Measurements from ENCODE around the gene UBXN1.
A peak's percentile ranks its signal among the peaks of the same experiment; 100 is the strongest.

The UBXN1 gene

DNA sequence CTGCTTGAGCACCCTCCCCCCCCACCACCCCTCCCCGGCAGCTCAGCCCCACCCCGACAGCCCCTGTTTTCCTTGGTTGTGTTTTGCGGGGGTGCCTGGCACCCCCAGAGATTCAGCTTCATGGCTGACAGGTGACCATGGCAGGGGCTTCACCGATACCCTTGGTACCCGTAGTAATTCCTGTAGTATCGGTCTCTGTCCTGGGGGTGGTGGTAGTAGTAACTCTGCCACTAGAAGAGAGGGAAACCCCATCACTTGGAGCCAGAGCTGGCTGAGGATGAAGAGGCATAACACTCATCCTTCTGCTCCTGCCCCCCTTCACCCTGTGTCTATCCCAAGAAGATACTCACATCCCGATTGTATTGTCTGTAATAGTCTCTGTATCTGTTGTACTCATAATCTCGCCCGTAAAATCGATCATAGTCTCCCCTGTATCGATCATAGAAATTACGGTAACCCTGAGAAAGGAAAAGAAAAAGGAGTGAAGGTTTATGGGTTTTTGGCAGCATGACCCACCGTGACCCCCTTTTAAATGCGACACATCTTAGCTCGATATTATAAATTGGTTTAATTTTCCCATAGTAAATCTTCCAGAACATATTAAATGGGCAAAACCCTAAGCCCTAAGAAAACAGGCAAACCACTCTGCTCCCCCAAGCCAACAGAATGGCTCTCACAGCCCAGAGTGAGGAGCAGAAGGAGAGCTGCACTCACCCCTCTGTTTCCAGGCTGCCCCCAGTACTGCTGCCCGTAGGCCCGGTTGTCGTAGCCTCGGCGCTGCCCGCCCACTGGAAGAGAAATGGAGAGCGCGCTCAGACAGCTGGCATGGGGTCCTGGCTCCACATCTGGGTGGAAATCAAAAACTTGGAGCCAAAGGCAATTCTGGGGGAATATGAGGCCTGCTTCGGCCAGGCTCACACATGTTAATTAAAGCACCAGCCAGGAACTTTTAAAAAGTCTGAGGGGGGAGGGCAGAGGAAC lies 36.6 kb upstream of the UBXN1 start:
- peaks cover 50% of the 10 kb centered on the region for H3K4me1 Mint-ChIP-seq (ENCODE audit: low read depth)
- no peaks in the 10 kb centered on the region for H3K27me3 Mint-ChIP-seq (ENCODE audit: low read depth)
- peaks cover 83% of the 10 kb centered on the region for H3K36me3 Mint-ChIP-seq (ENCODE audit: low read depth)
- H3K27ac Mint-ChIP-seq = peak overlapping the region; percentile 63
- no peaks in the 10 kb centered on the region for H3K9me3 Mint-ChIP-seq
- DNase-seq (ENCODE audit: low spot score) = no peak
- H3K4me3 Mint-ChIP-seq = peak overlapping the region; percentile 17

- H3K27me3 Mint-ChIP-seq (ENCODE audit: low read depth) = no peaks in the 10 kb centered on the region
- DNase-seq (ENCODE audit: low spot score) = no peak
- H3K9me3 Mint-ChIP-seq = no peaks in the 10 kb centered on the region
- peaks cover 57% of the 10 kb centered on the region for H3K4me1 Mint-ChIP-seq (ENCODE audit: low read depth)
- peak overlapping the region; percentile 74 for H3K4me3 Mint-ChIP-seq
- peaks cover 74% of the 10 kb centered on the region for H3K36me3 Mint-ChIP-seq (ENCODE audit: low read depth)
- H3K27ac Mint-ChIP-seq = peak overlapping the region; percentile 93
These were observed 34.5 kb upstream of the UBXN1 start for GRCh38 chr11:62713343-62713742.

- H3K4me3 Mint-ChIP-seq = peak overlapping the region; percentile 74
These were observed 34.0 kb upstream of the UBXN1 start for GRCh38 chr11:62712861-62713260.

DNA sequence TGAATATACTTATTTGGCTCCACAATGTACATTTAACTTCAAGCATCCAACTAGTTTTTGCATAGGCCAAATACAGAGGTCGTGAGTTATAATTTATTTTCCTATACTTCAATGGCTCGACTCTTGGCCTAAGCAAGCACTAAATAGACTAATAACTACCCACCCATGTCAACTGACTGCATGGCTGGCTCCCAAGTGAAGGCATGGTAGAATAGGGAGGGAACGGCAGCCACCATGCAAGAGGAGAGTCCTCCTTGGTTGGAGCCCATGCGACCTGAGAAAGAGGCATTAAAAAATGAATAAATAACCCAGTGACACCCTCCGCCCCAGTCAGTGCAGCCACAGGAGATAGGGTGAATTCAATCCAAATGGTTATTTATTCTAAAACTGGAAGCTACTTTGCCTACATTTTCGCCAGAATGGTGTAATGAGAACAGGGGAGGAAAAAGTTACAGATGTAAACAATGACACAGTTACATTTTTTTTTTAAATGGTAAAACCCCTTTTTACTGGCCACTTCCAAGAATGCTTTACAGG lies 33.5 kb upstream of the UBXN1 start:
- H3K27ac Mint-ChIP-seq = peak overlapping the region; percentile 93
- H3K4me3 Mint-ChIP-seq = peak overlapping the region; percentile 74

More at GRCh38 chr11:62712861-62713260, 34.0 kb upstream of the UBXN1 start:
- peak overlapping the region; percentile 93 for H3K27ac Mint-ChIP-seq
- H3K36me3 Mint-ChIP-seq (ENCODE audit: low read depth) = peaks cover 69% of the 10 kb centered on the region
- no peaks in the 10 kb centered on the region for H3K9me3 Mint-ChIP-seq
- H3K4me1 Mint-ChIP-seq (ENCODE audit: low read depth) = peaks cover 55% of the 10 kb centered on the region
- H3K27me3 Mint-ChIP-seq (ENCODE audit: low read depth) = no peaks in the 10 kb centered on the region
- DNase-seq (ENCODE audit: low spot score) = no peak

GRCh38 chr11:62710001-62710345 lies 31.1 kb upstream of the UBXN1 start:
- no peaks in the 10 kb centered on the region for H3K9me3 Mint-ChIP-seq
- H3K27ac Mint-ChIP-seq = peak overlapping the region; percentile 96
- DNase-seq (ENCODE audit: low spot score) = peak; percentile 25
- H3K27me3 Mint-ChIP-seq (ENCODE audit: low read depth) = no peaks in the 10 kb centered on the region
- peaks cover 45% of the 10 kb centered on the region for H3K36me3 Mint-ChIP-seq (ENCODE audit: low read depth)
- peak overlapping the region; percentile 95 for H3K4me3 Mint-ChIP-seq
- peaks cover 65% of the 10 kb centered on the region for H3K4me1 Mint-ChIP-seq (ENCODE audit: low read depth)

More for the DNA sequence above, 33.5 kb upstream of the UBXN1 start:
- Mint-ChIP-seq H3K4me1 (ENCODE audit: low read depth) (peaks cover 57% of the 10 kb centered on the region), H3K27me3 (ENCODE audit: low read depth) (no peaks in the 10 kb centered on the region), H3K9me3 (no peaks in the 10 kb centered on the region), H3K36me3 (ENCODE audit: low read depth) (peaks cover 64% of the 10 kb centered on the region)
- DNase-seq (ENCODE audit: low spot score) = no peak

DNA sequence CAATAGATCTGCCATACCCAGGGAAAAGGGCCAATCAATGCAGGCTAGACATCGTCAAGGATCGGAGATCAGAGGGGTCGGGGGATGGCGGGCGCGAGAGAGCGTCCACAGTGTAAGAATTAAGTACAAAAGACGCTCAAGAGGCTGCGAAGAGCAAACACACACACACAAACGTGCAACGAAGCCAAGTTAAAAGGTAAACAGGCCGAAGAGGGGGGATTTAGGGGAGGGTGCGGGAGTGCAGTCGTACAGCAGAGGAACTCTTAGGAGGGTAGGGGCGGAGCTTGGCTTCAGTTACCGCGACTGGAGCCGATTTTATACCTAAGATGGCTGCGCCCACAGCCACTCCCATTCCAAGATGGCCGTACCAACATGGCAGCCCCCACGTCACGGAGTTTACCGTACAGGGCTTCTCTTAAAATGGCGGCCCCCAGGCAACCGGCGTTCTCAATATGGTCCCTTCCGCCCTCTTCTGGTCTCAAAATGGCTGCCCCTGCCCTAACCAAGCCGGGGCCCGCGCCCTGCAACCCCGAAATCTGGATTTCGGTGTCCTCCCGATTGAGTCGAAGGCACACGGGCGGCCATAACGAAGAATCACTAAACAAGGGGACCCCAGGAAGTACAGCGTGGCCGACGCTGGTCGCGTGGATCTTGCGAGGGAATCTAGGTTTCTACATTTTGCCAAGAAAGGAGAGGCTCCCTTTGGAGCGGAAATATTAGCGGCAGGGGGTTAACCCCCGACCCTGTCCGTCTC lies 30.6 kb upstream of the UBXN1 start:
- H3K27ac Mint-ChIP-seq = peak overlapping the region; percentile 96
- H3K27me3 Mint-ChIP-seq (ENCODE audit: low read depth) = no peaks in the 10 kb centered on the region
- peaks cover 60% of the 10 kb centered on the region for H3K4me1 Mint-ChIP-seq (ENCODE audit: low read depth)
- H3K4me3 Mint-ChIP-seq = peak overlapping the region; percentile 95
- H3K9me3 Mint-ChIP-seq = no peaks in the 10 kb centered on the region
- DNase-seq (ENCODE audit: low spot score) = peak; percentile 95
- H3K36me3 Mint-ChIP-seq (ENCODE audit: low read depth) = peaks cover 43% of the 10 kb centered on the region

DNA sequence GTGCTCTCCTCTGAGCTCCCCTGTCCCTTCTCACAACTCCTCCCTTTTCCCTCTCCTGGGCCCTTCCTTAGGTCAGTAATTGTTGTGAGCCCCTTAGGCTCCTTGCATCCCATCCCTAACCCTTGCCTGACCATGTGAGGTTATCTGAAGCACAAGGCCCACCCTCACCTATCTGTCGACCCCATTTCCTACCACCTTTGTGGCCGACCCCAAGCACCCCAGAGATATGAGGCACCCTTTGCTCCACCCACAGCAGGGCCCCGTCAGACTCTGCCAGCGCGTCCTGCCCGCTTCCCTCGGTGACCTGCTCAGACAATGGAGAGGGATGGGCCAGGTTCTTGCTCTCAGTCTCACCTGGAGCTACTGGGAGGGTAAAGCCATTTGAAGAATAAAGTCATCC lies 29.9 kb upstream of the UBXN1 start:
- no peaks in the 10 kb centered on the region for H3K27me3 Mint-ChIP-seq (ENCODE audit: low read depth)
- peaks cover 56% of the 10 kb centered on the region for H3K4me1 Mint-ChIP-seq (ENCODE audit: low read depth)
- peak; percentile 38 for DNase-seq (ENCODE audit: low spot score)
- peaks cover 38% of the 10 kb centered on the region for H3K36me3 Mint-ChIP-seq (ENCODE audit: low read depth)
- peak overlapping the region; percentile 95 for H3K4me3 Mint-ChIP-seq
- H3K27ac Mint-ChIP-seq = peak overlapping the region; percentile 96
- H3K9me3 Mint-ChIP-seq = no peaks in the 10 kb centered on the region

GRCh38 chr11:62708392-62708791 lies 29.5 kb upstream of the UBXN1 start:
- peak overlapping the region; percentile 95 for H3K4me3 Mint-ChIP-seq
- H3K27ac Mint-ChIP-seq = peak overlapping the region; percentile 96
- H3K36me3 Mint-ChIP-seq (ENCODE audit: low read depth) = peaks cover 34% of the 10 kb centered on the region
- peaks cover 52% of the 10 kb centered on the region for H3K4me1 Mint-ChIP-seq (ENCODE audit: low read depth)
- no peaks in the 10 kb centered on the region for H3K27me3 Mint-ChIP-seq (ENCODE audit: low read depth)
- no peaks in the 10 kb centered on the region for H3K9me3 Mint-ChIP-seq
- DNase-seq (ENCODE audit: low spot score) = no peak

DNA sequence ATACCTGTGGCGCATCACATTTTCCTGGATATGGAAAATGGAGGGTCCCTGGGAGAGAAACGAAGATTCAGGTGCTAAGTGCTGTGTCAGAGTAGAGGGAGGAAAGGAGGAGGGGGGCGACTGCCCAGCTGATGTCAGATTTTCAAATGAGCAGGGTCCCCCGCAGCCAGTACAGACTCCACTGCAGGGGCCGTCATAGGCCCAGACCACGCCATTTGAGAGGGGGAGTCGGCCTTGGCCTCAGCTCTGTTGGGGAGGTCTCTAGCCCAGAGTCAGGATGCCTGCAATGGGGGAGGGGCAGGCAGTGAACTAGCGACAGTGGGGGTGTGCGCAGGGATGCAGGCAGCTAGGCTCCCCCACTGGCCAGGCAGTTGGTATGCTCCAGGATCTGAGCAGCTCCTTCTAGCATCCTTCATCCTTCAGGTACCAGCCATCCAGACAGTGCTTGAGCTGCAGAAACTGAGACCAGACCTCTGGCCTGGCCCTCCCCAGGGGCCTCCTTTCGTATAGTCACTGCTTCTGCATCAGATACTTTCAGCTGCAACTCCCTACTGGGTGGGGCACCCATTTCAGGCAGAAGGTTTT lies 28.5 kb upstream of the UBXN1 start, which contains the start of the genes BSCL2 and GNG3:
TSS of gene BSCL2 (minus strand) at position 148 of the 585 bp plus-strand sequence. CDS start 229 bp downstream, outside the sequence.
TSS of gene GNG3 (plus strand) at position 400 of the 585 bp plus-strand sequence. CDS start 620 bp downstream, outside the sequence.
- no peak for DNase-seq (ENCODE audit: low spot score)
- Mint-ChIP-seq H3K4me3 (peak within 1 kb of the TSS; percentile 95), H3K36me3 (ENCODE audit: low read depth) (peaks cover 27% of the 10 kb centered on the region), H3K27ac (peak within 1 kb of the TSS; percentile 96), H3K27me3 (ENCODE audit: low read depth) (no peaks in the 10 kb centered on the region), H3K9me3 (no peaks in the 10 kb centered on the region), H3K4me1 (ENCODE audit: low read depth) (peaks cover 42% of the 10 kb centered on the region)

- H3K27ac Mint-ChIP-seq = peak overlapping the region; percentile 38
- peaks cover 26% of the 10 kb centered on the region for H3K36me3 Mint-ChIP-seq (ENCODE audit: low read depth)
- no peak for DNase-seq (ENCODE audit: low spot score)
- peak overlapping the region; percentile 41 for H3K4me3 Mint-ChIP-seq
- H3K4me1 Mint-ChIP-seq (ENCODE audit: low read depth) = peaks cover 38% of the 10 kb centered on the region
- H3K9me3 Mint-ChIP-seq = no peaks in the 10 kb centered on the region
- no peaks in the 10 kb centered on the region for H3K27me3 Mint-ChIP-seq (ENCODE audit: low read depth)
These were observed 28.0 kb upstream of the UBXN1 start for GRCh38 chr11:62706850-62707247.

GRCh38 chr11:62705880-62706849 lies 27.3 kb upstream of the UBXN1 start:
- H3K9me3 Mint-ChIP-seq = no peaks in the 10 kb centered on the region
- H3K4me3 Mint-ChIP-seq = peak overlapping the region; percentile 93
- DNase-seq (ENCODE audit: low spot score) = peak; percentile 91
- peaks cover 25% of the 10 kb centered on the region for H3K36me3 Mint-ChIP-seq (ENCODE audit: low read depth)
- peak overlapping the region; percentile 81 for H3K27ac Mint-ChIP-seq
- no peaks in the 10 kb centered on the region for H3K27me3 Mint-ChIP-seq (ENCODE audit: low read depth)
- peaks cover 38% of the 10 kb centered on the region for H3K4me1 Mint-ChIP-seq (ENCODE audit: low read depth)

DNA sequence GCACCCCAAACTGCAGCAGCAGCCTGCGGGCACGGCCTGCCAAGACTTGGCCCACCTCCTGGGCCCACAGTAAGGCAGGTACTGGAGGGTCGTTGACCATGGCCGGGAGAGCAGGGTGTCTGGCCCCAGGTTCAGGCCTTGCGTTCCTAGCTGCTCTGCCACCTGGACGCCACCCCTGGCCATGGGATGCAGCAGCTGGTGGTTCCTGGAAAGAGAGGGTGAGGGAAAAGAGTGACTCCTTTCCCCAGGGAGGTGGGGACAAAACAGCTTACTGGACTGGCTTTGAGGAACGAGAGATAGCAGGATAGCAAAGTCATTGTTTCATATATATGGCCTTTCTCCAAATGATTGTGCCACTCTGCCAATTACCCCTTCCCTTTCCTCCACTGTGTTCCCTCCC lies 26.5 kb upstream of the UBXN1 start:
- H3K4me3 Mint-ChIP-seq = peak overlapping the region; percentile 93
- peak overlapping the region; percentile 81 for H3K27ac Mint-ChIP-seq
- peaks cover 23% of the 10 kb centered on the region for H3K36me3 Mint-ChIP-seq (ENCODE audit: low read depth)
- peaks cover 37% of the 10 kb centered on the region for H3K4me1 Mint-ChIP-seq (ENCODE audit: low read depth)
- no peaks in the 10 kb centered on the region for H3K27me3 Mint-ChIP-seq (ENCODE audit: low read depth)
- DNase-seq (ENCODE audit: low spot score) = no peak
- H3K9me3 Mint-ChIP-seq = no peaks in the 10 kb centered on the region

Measured in T-helper 2 cell treated with Interferon-gamma antibody and Interleukin-4, amounts not matched to agents 5 μg/mL and 100 μg/mL, for 36 hours (primary cell).